ENCODE results near the gene BRPF3. TPM values are rescaled to one million over a fixed set of nuclear protein-coding genes. Genes with fewer than 3 reads are reported as not detected.

BRPF3 gene
- total and polyA plus RNA-seq, 9 of the 15 experiments (the other 6 are each of a cell fraction or from before 2014, with no cell fraction given), result 2.2 to 19.3 (median 8.0) TPM

DNA sequence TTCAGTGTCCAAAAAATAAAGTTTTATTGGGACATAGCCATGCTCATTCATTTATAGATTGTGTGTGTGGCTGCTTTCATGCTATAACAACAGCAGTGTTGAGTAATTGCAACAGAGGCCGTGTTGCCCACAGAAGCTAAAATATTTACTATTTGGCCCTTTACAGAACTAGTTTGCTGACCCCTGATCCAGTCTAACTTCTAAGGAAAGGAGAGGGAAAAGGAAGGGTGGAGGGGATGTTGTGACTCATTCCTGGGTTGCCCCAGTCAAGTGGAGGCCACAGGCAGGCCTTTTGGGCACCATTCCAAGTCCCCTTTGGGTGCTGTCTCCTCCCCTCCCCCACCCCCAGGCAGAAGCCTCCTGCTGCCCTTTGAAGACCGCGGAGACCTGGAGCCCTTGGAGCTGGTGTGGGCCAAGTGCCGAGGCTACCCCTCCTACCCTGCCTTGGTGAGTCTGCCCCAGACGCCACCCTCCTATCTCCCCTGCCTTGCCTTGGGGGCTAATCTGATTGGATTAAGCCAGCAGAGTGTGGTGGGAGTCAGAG, 28.4 kb downstream of the BRPF3 start (continued):
- TF ChIP-seq PHF20 (IDR thresholded peaks at IDR 0.05; ENCODE audit: partially characterized antibody), result no peak
- no peak for TF ChIP-seq ZNF263 (CRISPR knock-in tag; IDR thresholded peaks at IDR 0.05; ENCODE audit: borderline replicate concordance)
- TF ChIP-seq, protein P1, sequence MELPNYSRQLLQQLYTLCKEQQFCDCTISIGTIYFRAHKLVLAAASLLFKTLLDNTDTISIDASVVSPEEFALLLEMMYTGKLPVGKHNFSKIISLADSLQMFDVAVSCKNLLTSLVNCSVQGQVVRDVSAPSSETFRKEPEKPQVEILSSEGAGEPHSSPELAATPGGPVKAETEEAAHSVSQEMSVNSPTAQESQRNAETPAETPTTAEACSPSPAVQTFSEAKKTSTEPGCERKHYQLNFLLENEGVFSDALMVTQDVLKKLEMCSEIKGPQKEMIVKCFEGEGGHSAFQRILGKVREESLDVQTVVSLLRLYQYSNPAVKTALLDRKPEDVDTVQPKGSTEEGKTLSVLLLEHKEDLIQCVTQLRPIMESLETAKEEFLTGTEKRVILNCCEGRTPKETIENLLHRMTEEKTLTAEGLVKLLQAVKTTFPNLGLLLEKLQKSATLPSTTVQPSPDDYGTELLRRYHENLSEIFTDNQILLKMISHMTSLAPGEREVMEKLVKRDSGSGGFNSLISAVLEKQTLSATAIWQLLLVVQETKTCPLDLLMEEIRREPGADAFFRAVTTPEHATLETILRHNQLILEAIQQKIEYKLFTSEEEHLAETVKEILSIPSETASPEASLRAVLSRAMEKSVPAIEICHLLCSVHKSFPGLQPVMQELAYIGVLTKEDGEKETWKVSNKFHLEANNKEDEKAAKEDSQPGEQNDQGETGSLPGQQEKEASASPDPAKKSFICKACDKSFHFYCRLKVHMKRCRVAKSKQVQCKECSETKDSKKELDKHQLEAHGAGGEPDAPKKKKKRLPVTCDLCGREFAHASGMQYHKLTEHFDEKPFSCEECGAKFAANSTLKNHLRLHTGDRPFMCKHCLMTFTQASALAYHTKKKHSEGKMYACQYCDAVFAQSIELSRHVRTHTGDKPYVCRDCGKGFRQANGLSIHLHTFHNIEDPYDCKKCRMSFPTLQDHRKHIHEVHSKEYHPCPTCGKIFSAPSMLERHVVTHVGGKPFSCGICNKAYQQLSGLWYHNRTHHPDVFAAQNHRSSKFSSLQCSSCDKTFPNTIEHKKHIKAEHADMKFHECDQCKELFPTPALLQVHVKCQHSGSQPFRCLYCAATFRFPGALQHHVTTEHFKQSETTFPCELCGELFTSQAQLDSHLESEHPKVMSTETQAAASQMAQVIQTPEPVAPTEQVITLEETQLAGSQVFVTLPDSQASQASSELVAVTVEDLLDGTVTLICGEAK (IDR thresholded peaks at IDR 0.05), result peak; percentile 94
- TF ChIP-seq, protein P1 (CRISPR knock-in tag; IDR thresholded peaks at IDR 0.05), result peak; percentile 88
- TF ChIP-seq NFIX (CRISPR knock-in tag; IDR thresholded peaks at IDR 0.05; ENCODE audit: low read depth), result 0 out of 2 replicates have a peak, but pooled peaks have one; percentile 29
- no peak for TF ChIP-seq STAT5B (CRISPR knock-in tag; IDR thresholded peaks at IDR 0.05)
- TF ChIP-seq ARNT (IDR thresholded peaks at IDR 0.05), result no peak
- TF ChIP-seq, protein P2, sequence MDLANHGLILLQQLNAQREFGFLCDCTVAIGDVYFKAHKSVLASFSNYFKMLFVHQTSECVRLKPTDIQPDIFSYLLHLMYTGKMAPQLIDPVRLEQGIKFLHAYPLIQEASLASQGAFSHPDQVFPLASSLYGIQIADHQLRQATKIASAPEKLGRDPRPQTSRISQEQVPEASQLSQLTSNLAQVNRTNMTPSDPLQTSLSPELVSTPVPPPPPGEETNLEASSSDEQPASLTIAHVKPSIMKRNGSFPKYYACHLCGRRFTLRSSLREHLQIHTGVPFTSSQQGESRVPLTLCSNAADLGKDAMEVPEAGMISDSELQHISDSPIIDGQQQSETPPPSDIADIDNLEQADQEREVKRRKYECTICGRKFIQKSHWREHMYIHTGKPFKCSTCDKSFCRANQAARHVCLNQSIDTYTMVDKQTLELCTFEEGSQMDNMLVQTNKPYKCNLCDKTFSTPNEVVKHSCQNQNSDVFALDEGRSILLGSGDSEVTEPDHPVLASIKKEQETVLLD (IDR thresholded peaks at IDR 0.05), result 0 out of 2 replicates have a peak, but pooled peaks have one; percentile 53
- no peak for TF ChIP-seq BCOR (IDR thresholded peaks at IDR 0.05)
- TF ChIP-seq HNRNPL (IDR thresholded peaks at IDR 0.05; ENCODE audit: low read depth, low read length), result no peak
- TF ChIP-seq IFI16 (CRISPR knock-in tag; IDR thresholded peaks at IDR 0.05), result no peak
- peak; percentile 81 for TF ChIP-seq SMARCE1 (IDR thresholded peaks at IDR 0.05)
- no peak for TF ChIP-seq SP1 (CRISPR knock-in tag; IDR thresholded peaks at IDR 0.05)
- TF ChIP-seq, protein P3, sequence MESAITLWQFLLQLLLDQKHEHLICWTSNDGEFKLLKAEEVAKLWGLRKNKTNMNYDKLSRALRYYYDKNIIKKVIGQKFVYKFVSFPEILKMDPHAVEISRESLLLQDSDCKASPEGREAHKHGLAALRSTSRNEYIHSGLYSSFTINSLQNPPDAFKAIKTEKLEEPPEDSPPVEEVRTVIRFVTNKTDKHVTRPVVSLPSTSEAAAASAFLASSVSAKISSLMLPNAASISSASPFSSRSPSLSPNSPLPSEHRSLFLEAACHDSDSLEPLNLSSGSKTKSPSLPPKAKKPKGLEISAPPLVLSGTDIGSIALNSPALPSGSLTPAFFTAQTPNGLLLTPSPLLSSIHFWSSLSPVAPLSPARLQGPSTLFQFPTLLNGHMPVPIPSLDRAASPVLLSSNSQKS (CRISPR knock-in tag; IDR thresholded peaks at IDR 0.05), result no peak
- no peak for TF ChIP-seq POU5F1 (IDR thresholded peaks at IDR 0.05; ENCODE audit: borderline replicate concordance, low read depth, low read length, partially characterized antibody)
- TF ChIP-seq FOXK2 (conservative IDR thresholded peaks at IDR 0.05 in 1 of 2, IDR thresholded peaks at IDR 0.05 in 1 of 2; ENCODE audit: low read depth in 2 of 2), result peak in 1 of 2 experiments; percentile 41; a peak in 1 of 4 replicates
- no peak for TF ChIP-seq SIN3B (IDR thresholded peaks at IDR 0.05; ENCODE audit: low read depth)
- peak; percentile 77 for TF ChIP-seq CEBPB (tag; IDR thresholded peaks at IDR 0.05)
- TF ChIP-seq POLR2G (IDR thresholded peaks at IDR 0.05; ENCODE audit: low read depth, low read length), result no peak
